HG02798 (cell line): ENCODE measurements around the gene CLN5.
"Not testable (repeated sequence)": the region's sequence is repeated elsewhere in the genome, so short reads cannot be mapped to it uniquely, and the experiment has no call there.

Source experiments
- ATAC-seq: cut with Tn5 transposase; IDR thresholded peaks from one replicate; pipeline ENCODE4 v1.9.1; 2021; ENCODE audit warnings: mild to moderate bottlenecking; ENCODE audit not compliant: unreplicated experiment, poor library complexity

Gene CLN5

GRCh38 chr13:76974618-76974975 lies 17.3 kb upstream of the CLN5 start:
- no peak for ATAC-seq

- no peak for ATAC-seq
Measured at GRCh38 chr13:76975863-76976262, 16.0 kb upstream of the CLN5 start.

- ATAC-seq = no peak
Measured at GRCh38 chr13:76976490-76976889, 15.4 kb upstream of the CLN5 start.

GRCh38 chr13:76976929-76977328 lies 15.0 kb upstream of the CLN5 start:
- ATAC-seq = no peak

DNA sequence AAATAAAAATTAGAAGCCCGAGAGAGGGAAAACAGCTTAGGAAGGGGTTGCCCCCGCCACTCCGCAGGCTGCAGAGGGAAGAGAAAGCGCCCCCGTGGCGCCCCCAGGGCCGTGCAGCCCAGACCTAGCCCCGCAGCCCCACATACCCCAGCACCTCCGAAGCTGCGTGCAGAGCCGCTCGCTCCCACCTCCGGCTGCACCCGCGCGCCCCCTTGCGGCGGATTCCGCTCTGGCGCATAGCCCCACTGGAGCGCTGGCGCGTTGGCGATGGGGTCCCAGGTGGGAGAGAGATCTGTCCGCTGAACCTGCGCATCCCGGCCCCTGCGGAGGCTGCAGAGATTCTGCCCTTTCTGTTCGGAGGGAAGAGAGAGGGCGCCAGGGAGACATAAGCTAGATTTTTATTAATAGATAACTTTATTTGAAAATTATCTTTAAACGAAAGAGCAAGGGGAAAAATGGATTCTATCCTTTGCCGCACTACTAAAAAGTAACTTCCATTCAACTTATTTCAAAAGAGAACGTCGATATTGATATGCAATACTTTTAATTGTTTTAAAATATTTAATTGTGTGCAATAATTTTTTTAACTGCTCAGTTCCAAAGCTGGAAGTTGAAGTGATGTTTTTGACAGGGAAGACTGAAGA lies 11.7 kb upstream of the CLN5 start:
- ATAC-seq = peak; percentile 100

DNA sequence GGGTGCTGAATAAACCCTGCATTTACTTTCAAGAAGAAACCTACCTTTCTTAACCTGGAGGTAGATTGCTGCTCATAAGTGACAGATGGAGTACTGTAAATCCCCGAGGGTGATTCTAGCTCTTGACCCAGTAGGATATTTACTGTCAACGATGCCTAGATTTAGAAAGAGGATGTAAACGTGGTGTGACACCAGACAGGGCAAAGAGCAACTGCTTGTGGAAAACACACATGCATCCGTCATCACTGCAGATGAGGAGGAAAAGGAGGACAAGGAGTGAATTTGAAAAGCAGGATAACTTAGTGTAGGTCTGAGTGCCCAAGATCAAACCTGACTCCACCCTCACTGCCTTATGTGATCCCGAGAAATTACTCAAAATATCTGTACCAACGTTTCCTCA lies 9.8 kb upstream of the CLN5 start:
- no peak for ATAC-seq

DNA sequence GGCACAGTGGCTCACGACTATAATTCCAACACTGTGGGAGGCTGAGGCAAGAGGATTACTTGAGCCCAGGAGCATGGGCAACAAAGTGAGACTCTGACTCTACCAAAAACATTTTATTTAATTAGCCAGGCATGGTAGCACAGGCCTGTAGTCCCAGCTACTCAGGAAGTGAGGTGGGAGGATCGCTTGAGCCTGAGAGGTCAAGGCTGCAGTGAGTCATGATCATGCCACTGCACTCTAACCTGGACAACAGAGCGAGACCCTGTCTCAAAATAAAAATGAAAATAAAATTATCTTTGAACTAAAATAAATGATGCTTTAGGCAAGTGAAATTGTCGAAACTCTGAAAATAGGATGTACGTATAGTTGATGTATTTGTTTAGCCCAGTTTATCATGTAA lies 8.2 kb upstream of the CLN5 start:
- ATAC-seq = no peak

GRCh38 chr13:76991432-76991795 lies 467 bp upstream of the CLN5 start:
- ATAC-seq = peak; percentile 52

DNA sequence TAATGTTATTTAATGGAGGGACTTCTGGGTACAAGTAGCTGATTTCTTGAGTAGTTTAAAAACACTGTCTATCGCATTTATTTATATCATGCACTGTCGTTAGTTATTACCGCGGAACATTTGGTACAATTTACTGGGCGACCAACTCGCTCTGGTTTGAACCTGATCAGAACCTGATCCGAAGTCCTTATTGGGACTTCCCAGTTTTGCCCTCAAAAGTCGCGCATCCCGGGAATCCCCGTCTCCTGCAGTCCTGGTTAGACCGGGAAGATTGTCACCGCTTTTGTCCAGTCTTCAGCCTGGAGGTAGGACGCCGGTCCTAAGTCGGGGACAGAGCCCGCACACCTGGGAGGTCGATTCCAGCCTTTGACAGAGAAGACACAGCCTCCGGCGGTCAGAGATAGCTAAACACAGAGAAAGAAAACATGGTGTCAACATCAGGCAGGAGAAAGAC lies 694 bp downstream of the CLN5 start:
- ATAC-seq = no peak

GRCh38 chr13:76993021-76993420 lies 1.1 kb downstream of the CLN5 start:
- ATAC-seq = no peak

GRCh38 chr13:76993473-76993872 lies 1.6 kb downstream of the CLN5 start:
- no peak for ATAC-seq

DNA sequence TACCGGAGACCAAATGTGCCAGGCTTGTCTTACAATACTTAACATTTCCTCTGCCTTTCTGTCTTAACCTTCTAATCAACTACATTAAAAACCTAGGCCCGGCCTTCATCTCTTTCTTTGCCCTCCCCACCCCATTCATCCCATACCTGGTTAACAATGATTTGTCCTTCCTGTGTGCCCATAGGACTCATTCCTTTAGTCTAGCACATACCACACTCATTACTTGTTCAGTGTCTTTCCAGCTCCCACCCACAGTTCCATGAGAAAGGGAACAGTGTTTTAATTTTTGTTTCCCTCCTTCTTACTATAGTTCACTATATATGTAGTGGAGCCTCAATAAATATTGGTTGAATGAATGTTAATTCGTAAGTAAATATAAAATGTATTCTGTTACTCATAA lies 2.4 kb downstream of the CLN5 start:
- no peak for ATAC-seq

GRCh38 chr13:77000475-77000874 lies 8.6 kb downstream of the CLN5 start:
- ATAC-seq = no peak

DNA sequence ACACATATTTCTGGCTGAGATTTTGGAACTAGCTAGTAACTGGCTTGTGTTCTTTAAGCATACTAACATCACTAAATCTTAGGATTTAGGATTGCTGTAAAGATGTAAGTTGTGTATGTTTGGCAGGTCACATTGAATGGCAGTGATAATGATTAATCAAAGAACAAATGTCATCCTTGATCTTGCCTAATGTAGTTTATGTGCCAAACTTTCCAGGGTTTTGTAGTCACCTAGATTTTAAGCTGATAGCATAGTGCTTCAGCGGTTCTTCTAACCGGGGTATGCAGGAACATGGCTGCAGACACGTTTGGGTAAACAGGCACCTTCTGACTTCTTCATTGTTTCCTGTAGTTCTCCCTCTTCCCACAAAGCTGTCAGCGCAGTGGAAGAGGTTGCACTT lies 9.7 kb downstream of the CLN5 start:
- ATAC-seq = no peak

DNA sequence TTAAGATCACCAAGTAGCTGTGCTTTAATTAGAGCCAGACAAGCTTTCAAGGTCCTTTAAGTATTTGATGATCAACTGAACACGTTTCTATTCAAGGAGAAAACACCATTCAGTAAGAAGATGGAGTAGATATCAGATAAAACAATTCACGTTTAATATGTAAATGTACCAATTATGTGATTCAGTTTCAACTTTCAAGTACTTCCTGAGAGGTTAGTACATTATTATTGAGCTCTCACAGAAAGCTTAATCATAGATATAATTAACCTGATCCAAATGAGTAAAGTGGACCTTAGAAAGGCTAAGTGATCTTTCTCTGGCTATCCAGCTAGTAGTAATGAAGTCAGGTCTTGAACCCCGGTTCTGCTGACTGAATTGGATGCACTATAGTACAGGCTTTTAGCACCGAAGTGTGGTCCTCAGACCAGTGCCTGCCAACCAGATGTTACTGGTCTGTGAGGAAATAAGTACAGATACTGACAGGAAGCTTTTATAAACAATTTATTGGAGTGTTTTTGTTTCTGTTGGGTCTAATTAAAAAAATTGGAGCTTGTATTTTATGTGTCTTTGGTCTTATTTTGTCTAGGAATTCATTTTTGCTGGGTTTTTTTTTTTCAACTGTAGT lies 10.2 kb downstream of the CLN5 start:
- no peak for ATAC-seq

DNA sequence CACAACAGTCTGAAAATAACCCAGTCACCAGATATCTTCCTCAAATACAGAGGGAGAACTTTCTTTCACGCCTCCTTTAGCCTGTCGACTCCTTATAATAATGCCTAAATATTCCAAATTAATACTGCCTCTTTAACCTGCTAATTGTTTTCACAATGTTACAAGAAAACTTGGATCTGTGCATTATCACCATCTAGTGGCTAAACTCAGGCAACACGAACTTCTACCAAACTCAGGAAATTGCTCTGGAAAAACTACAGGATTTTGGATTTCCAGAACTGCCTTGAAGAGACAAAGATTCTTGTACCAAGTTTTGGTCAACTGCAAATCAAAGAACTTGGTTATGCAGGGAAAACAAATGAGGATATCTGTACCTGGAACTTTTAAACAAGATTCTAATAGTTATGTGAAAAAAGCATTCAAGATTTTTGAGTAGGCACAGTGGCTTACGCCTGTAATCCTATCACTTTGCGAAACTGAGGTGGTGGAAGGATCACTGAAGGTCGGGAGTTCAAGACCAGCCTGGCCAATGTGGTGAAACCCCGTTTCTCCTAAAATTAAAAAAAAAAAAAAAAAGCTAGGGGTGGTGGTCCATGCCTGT lies 10.8 kb downstream of the CLN5 start:
- no peak for ATAC-seq

DNA sequence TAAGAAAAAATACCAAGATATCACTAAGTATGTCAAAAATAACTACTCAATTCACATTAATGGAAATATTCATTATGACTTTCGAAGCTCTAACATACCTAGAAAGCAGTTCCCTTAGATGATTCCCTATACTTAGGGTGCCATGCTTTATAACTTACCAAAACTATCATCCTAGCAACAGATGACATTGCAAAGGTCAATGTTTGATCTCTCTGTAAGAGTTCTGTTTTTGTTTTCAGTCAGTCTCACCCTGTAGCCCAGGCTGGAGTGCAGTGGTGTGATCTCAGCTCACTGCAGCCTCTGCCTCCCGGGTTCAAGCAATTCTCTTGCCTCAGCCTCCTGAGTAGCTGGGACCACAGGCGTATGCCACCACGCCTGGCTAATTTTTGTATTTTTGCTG lies 16.5 kb downstream of the CLN5 start:
- ATAC-seq = peak; percentile 37

DNA sequence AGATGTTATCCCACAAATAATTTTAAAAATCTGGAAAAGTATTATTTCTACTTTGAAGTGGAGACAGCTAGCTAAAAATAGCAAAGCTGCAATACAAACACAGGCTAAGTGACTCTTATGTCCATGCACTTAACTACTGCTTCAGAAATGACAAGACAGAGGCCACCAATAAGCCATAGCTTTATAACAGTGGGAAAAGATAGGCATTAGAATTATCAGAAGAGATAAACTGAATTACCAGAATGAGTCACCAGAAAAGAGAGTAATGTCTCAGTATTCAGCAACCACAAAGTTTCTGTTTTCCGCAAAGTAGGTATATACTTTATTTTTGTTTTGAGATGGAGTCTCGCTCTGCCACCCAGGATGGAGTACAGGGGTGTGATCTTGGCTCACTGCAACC lies 17.1 kb downstream of the CLN5 start:
- peak; percentile 41 for ATAC-seq

GRCh38 chr13:77009719-77010118 lies 17.8 kb downstream of the CLN5 start:
- ATAC-seq = not testable (repeated sequence)

- ATAC-seq = no peak
Measured at GRCh38 chr13:77013853-77014542, 22.1 kb downstream of the CLN5 start.

DNA sequence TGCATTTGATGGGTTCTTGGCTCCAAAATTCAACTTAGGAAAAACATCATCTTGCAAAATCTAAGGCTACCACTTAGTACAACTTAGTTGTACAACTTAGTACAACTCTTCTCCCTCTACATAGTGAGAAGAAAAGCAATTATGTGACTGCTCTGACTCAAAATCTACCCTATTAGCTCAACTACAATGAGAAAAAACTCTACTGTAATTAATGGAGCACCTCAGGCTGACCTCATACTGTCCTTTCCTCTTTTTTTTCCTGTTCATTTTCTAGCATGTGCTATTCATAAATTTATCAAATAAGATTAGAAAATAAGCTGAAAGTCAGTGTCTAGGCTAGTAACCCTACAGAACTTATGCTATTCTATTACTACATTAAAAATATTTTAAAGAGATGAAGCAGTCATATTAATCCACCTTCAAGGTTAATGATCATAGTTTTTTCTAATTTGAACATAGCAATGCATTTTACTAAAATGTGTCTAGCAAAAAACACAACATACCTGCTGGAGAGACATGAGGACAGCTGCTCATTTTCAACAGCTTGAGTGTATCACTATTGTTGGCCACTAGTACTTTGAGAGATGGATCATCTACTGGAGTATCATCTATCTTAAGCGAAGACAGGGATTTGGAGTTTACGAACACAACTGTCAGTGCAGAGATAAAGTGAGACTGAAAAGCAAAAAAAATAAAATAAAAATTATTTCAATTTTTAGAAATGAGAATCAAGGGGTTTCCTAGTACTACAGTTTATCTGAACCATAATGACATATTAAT lies 23.2 kb downstream of the CLN5 start:
- ATAC-seq = no peak
